GM21529 (cell line): ENCODE data around the gene DROSHA.
"Not testable (repeated sequence)": the region's sequence is repeated elsewhere in the genome, so short reads cannot be mapped to it uniquely, and the experiment has no call there.

Source experiments
- ATAC-seq: cut with Tn5 transposase; IDR thresholded peaks from one replicate; pipeline ENCODE4 v1.9.1; 2021; ENCODE audit not compliant: unreplicated experiment

The DROSHA gene

GRCh38 chr5:31385774-31386537 lies 145.9 kb downstream of the DROSHA start:
- no peak for ATAC-seq

- no peak for ATAC-seq
Observed at GRCh38 chr5:31383734-31384133, 148.2 kb downstream of the DROSHA start.

GRCh38 chr5:31382051-31382878 lies 149.6 kb downstream of the DROSHA start:
- peak; percentile 77 for ATAC-seq

DNA sequence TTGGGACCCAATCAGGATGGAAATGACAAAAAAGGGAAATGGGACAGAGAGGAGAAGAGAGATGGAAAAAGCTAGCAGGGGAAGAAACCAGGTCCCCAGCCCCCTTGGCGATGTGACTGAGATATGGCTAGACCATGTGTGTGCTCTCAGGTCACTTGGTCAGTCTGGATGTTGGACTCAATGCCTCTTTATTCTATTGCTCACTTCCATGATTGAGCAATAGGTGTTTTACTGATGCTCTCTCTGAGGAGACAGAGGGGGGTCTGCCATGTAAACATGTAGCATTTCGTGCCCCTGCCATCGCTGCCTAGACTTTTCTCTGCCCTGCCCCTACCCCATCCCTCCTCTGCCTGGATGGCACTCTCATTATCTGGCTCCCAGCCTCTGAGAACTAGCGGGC lies 150.6 kb downstream of the DROSHA start:
- ATAC-seq = no peak

DNA sequence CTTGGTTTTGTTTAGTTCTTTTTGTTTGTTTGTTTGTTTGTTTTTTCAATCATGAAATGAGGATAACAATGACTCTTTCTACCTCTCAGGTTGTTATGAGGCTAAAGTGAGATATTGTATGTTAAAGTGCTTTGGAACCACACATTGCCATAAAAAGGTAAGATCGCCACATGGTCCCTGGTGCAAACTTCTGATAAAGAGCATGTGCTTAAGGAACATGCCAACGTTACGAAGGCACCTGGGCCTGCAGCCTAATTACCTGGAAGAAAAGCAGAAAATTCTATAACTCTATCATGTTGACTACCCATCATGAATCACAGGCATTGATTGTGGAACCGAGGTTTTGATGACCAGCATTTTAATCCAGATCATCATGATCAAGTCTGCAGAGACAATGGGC lies 151.8 kb downstream of the DROSHA start:
- no peak for ATAC-seq

GRCh38 chr5:31378838-31379237 lies 153.1 kb downstream of the DROSHA start:
- ATAC-seq = peak; percentile 50

- no peak for ATAC-seq
Observed at GRCh38 chr5:31378136-31378535, 153.8 kb downstream of the DROSHA start.

DNA sequence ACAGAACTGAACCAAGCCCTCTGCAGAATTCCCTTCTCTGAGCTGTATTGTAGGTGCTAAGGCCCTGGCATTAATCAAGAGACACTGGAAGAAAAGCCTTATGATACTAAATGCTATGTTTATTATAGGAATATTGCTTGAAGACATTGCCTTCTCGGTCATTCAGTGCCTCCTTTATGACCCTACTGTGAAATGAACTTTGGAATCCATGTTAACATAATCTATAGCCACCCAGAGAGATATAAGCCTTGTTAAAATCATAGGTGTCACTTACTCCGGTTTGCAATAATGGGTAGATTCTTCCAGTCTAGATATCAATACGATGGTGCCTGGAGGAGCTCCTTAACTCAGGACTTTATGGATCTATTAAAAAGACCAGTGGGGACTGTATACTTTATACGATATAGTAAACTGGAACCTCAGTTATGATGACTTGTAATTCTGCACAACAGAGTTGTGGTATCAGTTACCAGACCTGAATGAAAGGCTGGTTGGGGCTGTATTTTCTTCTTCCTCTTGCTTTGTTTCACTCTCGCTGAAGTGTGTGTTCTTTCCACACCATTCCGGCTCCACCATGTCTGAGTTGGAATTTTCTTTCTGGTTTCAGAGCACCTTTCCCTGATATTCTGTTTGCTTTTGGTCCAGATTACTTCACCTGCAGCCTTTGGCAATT lies 154.5 kb downstream of the DROSHA start:
- no peak for ATAC-seq

GRCh38 chr5:31375999-31376720 lies 155.7 kb downstream of the DROSHA start:
- no peak for ATAC-seq

DNA sequence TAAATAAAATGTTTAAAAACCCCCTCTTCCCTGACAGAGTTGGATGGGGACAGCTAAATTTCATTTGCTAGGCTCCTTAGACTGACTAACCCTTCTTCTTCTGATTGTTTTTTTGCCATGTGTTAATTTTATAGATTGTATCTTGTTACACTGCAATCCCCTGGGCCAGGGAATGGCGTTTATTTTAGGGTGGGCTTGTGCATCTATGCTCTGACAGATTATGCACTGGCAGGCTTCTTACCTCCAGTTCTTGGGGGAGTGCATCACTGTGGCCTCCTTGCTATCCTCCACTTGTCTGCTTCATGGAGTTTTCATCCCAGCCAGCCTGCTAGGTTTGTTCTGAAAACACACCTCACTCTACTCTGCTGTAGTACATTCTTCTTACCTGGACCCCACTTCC lies 159.8 kb downstream of the DROSHA start:
- ATAC-seq = no peak

- no peak for ATAC-seq
Observed at GRCh38 chr5:31366941-31367340, 165.0 kb downstream of the DROSHA start.

GRCh38 chr5:31365776-31366175 lies 166.1 kb downstream of the DROSHA start:
- ATAC-seq = no peak

- no peak for ATAC-seq
Observed at GRCh38 chr5:31364881-31365636, 166.8 kb downstream of the DROSHA start.

- ATAC-seq = no peak
Observed at GRCh38 chr5:31362931-31363568, 168.8 kb downstream of the DROSHA start.

DNA sequence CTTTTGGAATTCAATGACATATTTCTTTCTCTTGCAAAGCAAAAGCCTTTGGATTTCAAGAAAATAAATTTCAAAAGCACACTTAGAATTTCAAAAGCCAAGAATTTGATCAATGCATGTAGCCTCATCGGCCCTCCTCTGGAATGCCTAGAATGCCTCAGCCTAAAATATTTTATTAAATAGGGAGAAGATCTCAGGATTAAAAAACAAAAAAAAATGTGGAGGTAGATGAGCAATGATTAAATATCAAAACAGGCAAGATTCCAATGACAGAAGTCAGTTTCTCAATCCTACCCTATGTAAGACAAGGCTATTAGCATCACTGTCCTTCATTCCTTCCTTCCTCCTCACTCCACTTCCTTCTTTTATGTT lies 169.4 kb downstream of the DROSHA start:
- ATAC-seq = no peak

DNA sequence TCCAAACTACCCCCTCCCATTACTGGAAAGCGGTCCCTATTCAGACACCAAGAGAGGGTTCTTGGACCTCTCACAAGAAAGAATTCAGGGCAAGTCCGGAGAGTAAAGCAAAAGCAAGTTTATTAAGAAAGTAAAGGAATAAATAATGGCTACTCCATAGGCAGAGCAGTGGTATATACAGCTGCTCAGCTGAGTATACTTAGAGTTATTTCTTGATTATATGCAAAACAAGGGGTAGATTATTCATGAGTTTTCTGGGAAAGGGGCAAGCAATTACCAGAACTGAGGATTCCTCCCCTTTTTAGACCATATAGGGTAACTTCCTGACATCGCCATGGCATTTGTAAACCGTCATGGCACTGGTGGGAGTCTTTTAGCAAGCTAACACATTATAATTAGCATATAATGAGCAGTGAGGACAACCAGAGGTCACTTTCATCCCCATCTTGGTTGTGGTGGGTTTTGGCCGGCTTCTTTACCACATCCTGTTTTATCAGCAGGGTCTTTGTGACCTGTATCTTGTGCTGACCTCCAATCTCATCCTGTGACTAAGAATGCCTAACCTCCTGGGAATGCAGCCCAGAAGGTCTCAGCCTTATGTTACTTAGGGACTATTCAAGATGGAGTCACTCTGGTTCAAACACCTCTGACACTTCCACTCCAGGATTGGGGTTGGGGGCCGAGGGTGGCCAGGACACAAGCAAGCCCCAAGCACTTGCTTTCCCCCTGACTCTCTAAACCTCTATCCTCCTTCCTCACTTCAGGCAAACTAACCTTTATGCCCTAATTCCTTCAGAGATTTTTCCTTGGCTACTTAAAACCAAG lies 170.0 kb downstream of the DROSHA start:
- ATAC-seq = not testable (repeated sequence)

DNA sequence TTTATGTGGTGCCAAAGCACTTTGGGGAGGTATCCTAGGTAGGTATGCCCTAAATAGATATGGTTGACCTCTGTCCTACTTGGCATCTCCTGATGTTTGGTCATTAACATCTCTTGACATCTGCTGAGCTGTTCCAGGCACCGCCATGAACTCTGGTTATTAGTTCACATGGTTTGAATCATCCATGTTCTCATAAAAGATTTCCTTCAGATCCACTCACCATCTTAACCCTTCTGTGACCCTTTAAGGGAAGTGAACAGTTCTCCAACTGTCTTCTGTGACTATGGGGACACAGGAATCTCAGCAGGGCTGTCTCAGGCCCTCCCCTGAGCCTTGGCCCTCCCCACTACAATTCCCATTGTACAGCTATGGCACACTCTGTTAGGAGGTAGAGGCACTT lies 170.7 kb downstream of the DROSHA start:
- ATAC-seq = no peak

DNA sequence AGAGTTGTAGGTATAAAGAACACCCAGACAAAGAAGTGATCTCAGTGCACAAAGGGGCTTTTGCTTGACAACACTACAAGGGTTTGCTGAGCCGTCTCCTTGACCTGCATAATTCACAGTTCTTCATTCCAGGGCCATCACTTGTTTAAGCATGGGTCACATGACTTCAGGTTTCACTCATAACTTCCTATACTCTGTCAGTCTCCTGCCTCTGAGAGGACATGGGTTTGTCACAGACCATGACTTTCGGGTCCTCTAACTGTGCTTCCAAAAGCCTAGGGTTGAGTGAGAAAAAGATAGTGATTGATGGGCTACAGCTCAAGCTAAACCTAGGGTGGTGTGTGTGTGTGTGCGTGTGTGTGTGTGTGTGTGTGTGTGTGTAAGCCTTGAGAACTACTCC lies 172.1 kb downstream of the DROSHA start:
- ATAC-seq = no peak

- ATAC-seq = no peak
Observed at GRCh38 chr5:31357038-31357437, 174.9 kb downstream of the DROSHA start.
